Measurements from ENCODE around the gene EIF4E2.

- TF ChIP-seq POLR2A (IDR thresholded peaks at IDR 0.05; ENCODE audit: low read length) (no peak), GATA1 (IDR thresholded peaks at IDR 0.05; ENCODE audit: low read depth, low read length) (no peak)
Observed at GRCh38 chr2:232584238-232584637, 33.7 kb downstream of the EIF4E2 start.

Measured in erythroblast (primary cell).